Measurements from ENCODE around the gene WDR77. TPM values are rescaled to one million over a fixed set of nuclear protein-coding genes. Genes with fewer than 3 reads are reported as not detected.

Gene WDR77
- total RNA-seq, 2 donors from 2014 or later: 29.9 to 44.0 TPM

- TF ChIP-seq, protein P1, sequence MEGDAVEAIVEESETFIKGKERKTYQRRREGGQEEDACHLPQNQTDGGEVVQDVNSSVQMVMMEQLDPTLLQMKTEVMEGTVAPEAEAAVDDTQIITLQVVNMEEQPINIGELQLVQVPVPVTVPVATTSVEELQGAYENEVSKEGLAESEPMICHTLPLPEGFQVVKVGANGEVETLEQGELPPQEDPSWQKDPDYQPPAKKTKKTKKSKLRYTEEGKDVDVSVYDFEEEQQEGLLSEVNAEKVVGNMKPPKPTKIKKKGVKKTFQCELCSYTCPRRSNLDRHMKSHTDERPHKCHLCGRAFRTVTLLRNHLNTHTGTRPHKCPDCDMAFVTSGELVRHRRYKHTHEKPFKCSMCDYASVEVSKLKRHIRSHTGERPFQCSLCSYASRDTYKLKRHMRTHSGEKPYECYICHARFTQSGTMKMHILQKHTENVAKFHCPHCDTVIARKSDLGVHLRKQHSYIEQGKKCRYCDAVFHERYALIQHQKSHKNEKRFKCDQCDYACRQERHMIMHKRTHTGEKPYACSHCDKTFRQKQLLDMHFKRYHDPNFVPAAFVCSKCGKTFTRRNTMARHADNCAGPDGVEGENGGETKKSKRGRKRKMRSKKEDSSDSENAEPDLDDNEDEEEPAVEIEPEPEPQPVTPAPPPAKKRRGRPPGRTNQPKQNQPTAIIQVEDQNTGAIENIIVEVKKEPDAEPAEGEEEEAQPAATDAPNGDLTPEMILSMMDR (IDR thresholded peaks at IDR 0.05): no peak
- H3K36me3 ChIP-seq: peaks cover 8% of the 10 kb centered on the region
- no peak overlapping the region for H3K4me3 ChIP-seq
- H3K27me3 ChIP-seq: no peaks in the 10 kb centered on the region
- H3K4me1 ChIP-seq: peaks cover 0 to 34% of the 10 kb centered on the region in 2 donors
- peak overlapping the region in 1 of 2 donors; percentile 25 for H3K27ac ChIP-seq
- no peaks in the 10 kb centered on the region for H3K9me3 ChIP-seq
- DNase-seq (ENCODE audit: low spot score): no peak
Observed at GRCh38 chr1:111475701-111476100, 26.6 kb upstream of the WDR77 start.

GRCh38 chr1:111474521-111474920, 25.5 kb upstream of the WDR77 start:
- Histone ChIP-seq H3K27ac (peak overlapping the region; percentile 55 to 68), H3K4me1 (peaks cover 0 to 34% of the 10 kb centered on the region in 2 donors), H3K36me3 (peaks cover 20% of the 10 kb centered on the region), H3K27me3 (no peaks in the 10 kb centered on the region), H3K4me3 (peak overlapping the region; percentile 12 to 30), H3K9me3 (no peaks in the 10 kb centered on the region)
- TF ChIP-seq, protein P1 (IDR thresholded peaks at IDR 0.05): no peak
- no peak for DNase-seq (ENCODE audit: low spot score)

- peaks cover 24% of the 10 kb centered on the region for H3K36me3 ChIP-seq
Observed at GRCh38 chr1:111474106-111474505, 25.1 kb upstream of the WDR77 start.

GRCh38 chr1:111471538-111471937, 22.5 kb upstream of the WDR77 start:
- no peak overlapping the region for H3K4me3 ChIP-seq

More at GRCh38 chr1:111474106-111474505, 25.1 kb upstream of the WDR77 start:
- DNase-seq (ENCODE audit: low spot score): no peak
- Histone ChIP-seq H3K9me3 (no peaks in the 10 kb centered on the region), H3K4me1 (peaks cover 0 to 34% of the 10 kb centered on the region in 2 donors), H3K27ac (peak overlapping the region; percentile 55 to 68), H3K27me3 (no peaks in the 10 kb centered on the region), H3K4me3 (peak overlapping the region; percentile 12 to 30)
- TF ChIP-seq, protein P1 (IDR thresholded peaks at IDR 0.05): no peak

GRCh38 chr1:111471012-111471411, 22.0 kb upstream of the WDR77 start:
- no peak overlapping the region for H3K4me3 ChIP-seq
- H3K27ac ChIP-seq: peak overlapping the region in 1 of 2 donors; percentile 44
- TF ChIP-seq, protein P1 (IDR thresholded peaks at IDR 0.05): no peak
- H3K4me1 ChIP-seq: peaks cover 0 to 23% of the 10 kb centered on the region in 2 donors
- no peak for DNase-seq (ENCODE audit: low spot score)
- H3K9me3 ChIP-seq: no peaks in the 10 kb centered on the region
- H3K36me3 ChIP-seq: peaks cover 49% of the 10 kb centered on the region
- H3K27me3 ChIP-seq: no peaks in the 10 kb centered on the region

More at GRCh38 chr1:111471538-111471937, 22.5 kb upstream of the WDR77 start:
- H3K4me1 ChIP-seq: peaks cover 0 to 28% of the 10 kb centered on the region in 2 donors
- TF ChIP-seq, protein P1 (IDR thresholded peaks at IDR 0.05): no peak
- H3K9me3 ChIP-seq: no peaks in the 10 kb centered on the region
- peak overlapping the region in 1 of 2 donors; percentile 31 for H3K27ac ChIP-seq
- H3K27me3 ChIP-seq: no peaks in the 10 kb centered on the region
- no peak for DNase-seq (ENCODE audit: low spot score)
- H3K36me3 ChIP-seq: peaks cover 49% of the 10 kb centered on the region

DNA sequence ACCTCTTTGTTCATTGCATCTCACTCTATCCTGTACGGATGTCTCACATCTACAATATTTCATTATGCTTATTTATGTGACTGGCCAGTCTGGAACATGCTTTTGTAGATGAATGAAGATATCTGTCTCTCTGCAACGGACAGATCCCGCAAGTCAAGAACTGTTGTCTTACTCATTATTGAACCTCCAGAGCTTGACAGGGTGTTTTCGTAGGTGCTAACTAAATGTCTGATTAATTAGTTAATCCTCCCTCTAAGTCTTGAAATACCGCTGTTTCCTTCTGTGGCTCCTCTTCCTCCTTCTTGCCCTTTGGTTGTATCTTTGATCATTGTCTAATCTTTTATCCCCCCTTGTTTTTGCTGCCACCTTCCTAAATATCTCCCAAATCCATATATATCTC, 21.5 kb upstream of the WDR77 start:
- peaks cover 0 to 20% of the 10 kb centered on the region in 2 donors for H3K4me1 ChIP-seq
- no peak overlapping the region for H3K4me3 ChIP-seq
- TF ChIP-seq, protein P1 (IDR thresholded peaks at IDR 0.05): no peak
- H3K27ac ChIP-seq: peak overlapping the region in 1 of 2 donors; percentile 44
- no peaks in the 10 kb centered on the region for H3K9me3 ChIP-seq
- DNase-seq (ENCODE audit: low spot score): no peak
- peaks cover 49% of the 10 kb centered on the region for H3K36me3 ChIP-seq
- H3K27me3 ChIP-seq: no peaks in the 10 kb centered on the region

All from right atrium auricular region (tissue), 2 donors.